ENCODE measurements around the gene IDH3B.
A peak's percentile ranks its signal among the peaks of the same experiment; 100 is the strongest.
"Not testable (repeated sequence)": the region's sequence is repeated elsewhere in the genome, so short reads cannot be mapped to it uniquely, and the experiment has no call there.

Gene IDH3B

GRCh38 chr20:2694008-2694471 lies 30.0 kb upstream of the IDH3B start:
- no peak for DNase-seq

- no peak for DNase-seq
These were observed 29.4 kb upstream of the IDH3B start for GRCh38 chr20:2693286-2694007.

GRCh38 chr20:2692886-2693285 lies 28.9 kb upstream of the IDH3B start:
- DNase-seq = no peak

- no peak for DNase-seq
These were observed 28.2 kb upstream of the IDH3B start, which contains the start of gene EBF4 for GRCh38 chr20:2692036-2692885. EBF4 (plus strand) TSS chr20:2692780; CDS start chr20:2693646, 866 bp downstream.

GRCh38 chr20:2691663-2692035 lies 27.6 kb upstream of the IDH3B start:
- DNase-seq = no peak

- no peak for DNase-seq
These were observed 27.1 kb upstream of the IDH3B start for GRCh38 chr20:2691127-2691526.

- DNase-seq = no peak
These were observed 26.7 kb upstream of the IDH3B start for GRCh38 chr20:2690718-2691117.

GRCh38 chr20:2690213-2690612 lies 26.2 kb upstream of the IDH3B start:
- DNase-seq = no peak

- peak; percentile 71 for DNase-seq
These were observed 24.1 kb upstream of the IDH3B start for GRCh38 chr20:2688041-2688591.

- DNase-seq = no peak
These were observed 23.5 kb upstream of the IDH3B start for GRCh38 chr20:2687514-2687913.

GRCh38 chr20:2684817-2685216 lies 20.8 kb upstream of the IDH3B start:
- not testable (repeated sequence) for DNase-seq

GRCh38 chr20:2682040-2682439 lies 18.0 kb upstream of the IDH3B start:
- DNase-seq = not testable (repeated sequence)

- no peak for DNase-seq
These were observed 16.0 kb upstream of the IDH3B start for GRCh38 chr20:2680046-2680445.

GRCh38 chr20:2673453-2673852 lies 9.4 kb upstream of the IDH3B start:
- DNase-seq = no peak

GRCh38 chr20:2672446-2672845 lies 8.4 kb upstream of the IDH3B start:
- DNase-seq = no peak

- no peak for DNase-seq
These were observed 8.0 kb upstream of the IDH3B start for GRCh38 chr20:2671977-2672376.

GRCh38 chr20:2663364-2663886 lies 591 bp downstream of the IDH3B start:
- DNase-seq = no peak

- DNase-seq = no peak
These were observed 4.5 kb downstream of the IDH3B start for GRCh38 chr20:2659547-2659946.

- DNase-seq = peak; percentile 35
These were observed 5.3 kb downstream of the IDH3B start for GRCh38 chr20:2658414-2659354.

- DNase-seq = no peak
These were observed 6.3 kb downstream of the IDH3B start for GRCh38 chr20:2657674-2658073.

GRCh38 chr20:2657241-2657640 lies 6.8 kb downstream of the IDH3B start:
- DNase-seq = no peak

GRCh38 chr20:2656471-2657117 lies 7.4 kb downstream of the IDH3B start:
- DNase-seq = no peak
